Left lung (tissue), 10 donors: ENCODE measurements around the gene CDK5RAP2. TPM values are rescaled to one million over a fixed set of nuclear protein-coding genes. Genes with fewer than 3 reads are reported as not detected.
A peak's percentile ranks its signal among the peaks of the same experiment; 100 is the strongest.

Experiments
- ATAC-seq: fragments of 200-7000 bp; cut with Tn5 transposase; one replicate; pipeline ENCODE4 v1.9.1; 2020; ENCODE audit warnings: moderate library complexity
- DNase-seq, 4 donors: peaks; one replicate each; pipeline ENCODE4 v3.0.0-alpha.2; 2013 to 2020
- H3K27ac ChIP-seq, 2 donors: fragments of 200-600 bp; sonication (generic) in 1 of 2; one replicate each; pipeline versions ENCODE4 v1.5.0 to v1.8.0; 2020 to 2021
- H3K27me3 ChIP-seq, 2 donors: fragments of 200-600 bp; sonication (generic) in 1 of 2; one replicate each; pipeline versions ENCODE4 v1.5.0 to v1.8.0; 2020 to 2021
- H3K36me3 ChIP-seq, 2 donors: fragments of 200-600 bp; sonication (generic) in 1 of 2; one replicate each; pipeline versions ENCODE4 v1.5.0 to v1.8.0; 2020 to 2021
- H3K4me1 ChIP-seq, 2 donors: fragments of 200-600 bp; one replicate each; pipeline ENCODE4 v1.8.0; 2021
- H3K4me3 ChIP-seq, 2 donors: fragments of 200-600 bp; sonication (generic) in 1 of 2; one replicate each; pipeline versions ENCODE4 v1.5.0 to v1.8.0; 2020 to 2021; ENCODE audit warnings: mild to moderate bottlenecking in 1 of 2
- H3K9me3 ChIP-seq, 2 donors: fragments of 200-600 bp; sonication (generic) in 1 of 2; one replicate each; pipeline versions ENCODE4 v1.5.0 to v1.8.0; 2020 to 2021
- CTCF ChIP-seq, 2 donors: fragments of 200-600 bp; sonication (generic) in 1 of 2; IDR thresholded peaks; one replicate each; pipeline versions ENCODE4 v1.5.0 to v1.8.0; 2021; ENCODE audit warnings: antibody characterized with exemption in 2 of 2
- intact Hi-C, 2 donors: fragments of 100-400 bp; cut with DNase I; formaldehyde crosslinking; loops; one replicate each; pipeline versions ENCODE4 v1.11.2 to v1.14.2; 2022
- polyA plus RNA-seq, 6 donors: library from polyadenylated mRNA; unstranded; fragments of 120-200 nt; gene quantifications; one replicate each; pipeline ENCODE4 v1.2.1, GENCODE V29; 2013; ENCODE audit not compliant: insufficient read length in 6 of 6
- total RNA-seq, 2 donors: library from RNA; stranded (reverse); fragmentation: NEBNext Ultra II Directional; extraction: Animal tissue kit (Norgen Biotek cat#: 25700); gene quantifications; one replicate each; pipeline ENCODE4 v1.2.1, GENCODE V29; 2021
- donor health status: DM: no; HTN: yes; CAD: no.
- donor health status: DM: no; HTN: no; CAD: no.

Gene CDK5RAP2
- total and polyA plus RNA-seq, 8 donors = 40.5 to 75.7 (median 62.6) TPM

- Histone ChIP-seq H3K4me3 (no peak overlapping the region), H3K36me3 (peaks cover 0 to 81% of the 10 kb centered on the region in 2 donors), H3K27me3 (no peaks in the 10 kb centered on the region), H3K4me1 (peaks cover 0 to 15% of the 10 kb centered on the region in 2 donors), H3K9me3 (no peaks in the 10 kb centered on the region), H3K27ac (no peak overlapping the region)
- DNase-seq = no peak
- intact Hi-C loops = no loop called here
- no peak for TF ChIP-seq CTCF (IDR thresholded peaks at IDR 0.05)
- no peak for ATAC-seq
Observed at GRCh38 chr9:120405134-120405533, 174.8 kb downstream of the CDK5RAP2 start.

- TF ChIP-seq CTCF (IDR thresholded peaks at IDR 0.05) = no peak
- ATAC-seq (no peak), DNase-seq (no peak)
- Histone ChIP-seq H3K9me3 (no peaks in the 10 kb centered on the region), H3K27me3 (no peaks in the 10 kb centered on the region), H3K27ac (peak overlapping the region in 1 of 2 donors; percentile 82), H3K4me3 (no peak overlapping the region), H3K36me3 (peaks cover 0 to 81% of the 10 kb centered on the region in 2 donors), H3K4me1 (peaks cover 0 to 15% of the 10 kb centered on the region in 2 donors)
- intact Hi-C loops = no loop called here
Observed at GRCh38 chr9:120403543-120403856, 176.5 kb downstream of the CDK5RAP2 start.

GRCh38 chr9:120402741-120403542 lies 177.0 kb downstream of the CDK5RAP2 start:
- no peaks in the 10 kb centered on the region for H3K9me3 ChIP-seq
- peak overlapping the region in 1 of 2 donors; percentile 82 for H3K27ac ChIP-seq
- DNase-seq (no peak), ATAC-seq (peak; percentile 80)
- intact Hi-C loops = no loop called here
- no peak for TF ChIP-seq CTCF (IDR thresholded peaks at IDR 0.05)
- no peaks in the 10 kb centered on the region for H3K27me3 ChIP-seq
- peaks cover 0 to 78% of the 10 kb centered on the region in 2 donors for H3K36me3 ChIP-seq
- no peak overlapping the region for H3K4me3 ChIP-seq
- H3K4me1 ChIP-seq = peaks cover 0 to 15% of the 10 kb centered on the region in 2 donors

- H3K4me3 ChIP-seq = no peak overlapping the region
- peaks cover 0 to 15% of the 10 kb centered on the region in 2 donors for H3K4me1 ChIP-seq
- no peak for ATAC-seq
- intact Hi-C loops = no loop called here
- no peak for TF ChIP-seq CTCF (IDR thresholded peaks at IDR 0.05)
- no peaks in the 10 kb centered on the region for H3K9me3 ChIP-seq
- DNase-seq = no peak
- H3K27me3 ChIP-seq = no peaks in the 10 kb centered on the region
- no peak overlapping the region for H3K27ac ChIP-seq
- H3K36me3 ChIP-seq = peaks cover 0 to 72% of the 10 kb centered on the region in 2 donors
Observed at GRCh38 chr9:120399940-120400339, 180.0 kb downstream of the CDK5RAP2 start.

GRCh38 chr9:120398286-120398685 lies 181.7 kb downstream of the CDK5RAP2 start:
- intact Hi-C loops = no loop called here
- H3K4me3 ChIP-seq = no peak overlapping the region
- DNase-seq = no peak
- TF ChIP-seq CTCF (IDR thresholded peaks at IDR 0.05) = no peak
- H3K27ac ChIP-seq = no peak overlapping the region
- H3K27me3 ChIP-seq = no peaks in the 10 kb centered on the region
- ATAC-seq = no peak
- H3K4me1 ChIP-seq = peaks cover 0 to 5% of the 10 kb centered on the region in 2 donors
- H3K9me3 ChIP-seq = no peaks in the 10 kb centered on the region
- H3K36me3 ChIP-seq = peaks cover 0 to 83% of the 10 kb centered on the region in 2 donors
